Measurements from ENCODE around the gene CEP41.

CEP41 gene

DNA sequence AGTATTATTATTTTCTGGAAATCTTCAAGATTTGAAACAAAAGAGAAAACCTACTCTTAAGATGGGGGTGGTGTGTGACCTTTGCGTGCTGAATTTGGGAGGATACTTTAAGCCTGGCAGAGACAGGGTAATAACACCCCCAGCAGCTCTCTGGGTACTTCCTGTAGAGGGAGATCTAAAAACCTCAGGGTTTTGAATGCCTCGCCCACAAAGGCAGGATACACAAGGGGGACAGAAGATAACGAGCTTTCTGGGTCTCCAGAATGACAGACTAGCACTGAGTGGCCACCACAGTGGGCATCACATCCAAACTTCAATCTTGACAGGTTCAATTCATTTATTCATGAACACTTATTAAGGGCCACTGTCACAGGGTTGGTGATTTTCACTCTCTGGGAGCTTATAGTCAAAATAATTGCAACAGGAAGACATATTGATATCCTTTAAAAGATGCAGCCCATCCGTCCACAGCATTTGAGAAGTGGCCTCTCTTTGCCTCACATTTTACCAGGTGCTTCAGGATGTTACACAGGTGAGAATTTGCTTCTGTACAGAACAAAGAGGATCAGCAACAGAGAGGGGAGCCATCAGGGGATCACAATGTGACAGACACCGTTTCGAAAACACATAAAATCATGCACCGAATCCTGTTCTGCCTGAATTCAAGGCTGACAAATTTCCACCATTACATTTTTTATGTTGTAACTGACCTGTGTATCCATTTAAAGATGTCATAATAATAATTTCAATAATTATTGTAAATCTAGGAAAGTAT is 46.2 kb downstream of the CEP41 start:
- no peak overlapping the region for H3K27ac ChIP-seq (replicated peaks)
- TF ChIP-seq, protein P1, sequence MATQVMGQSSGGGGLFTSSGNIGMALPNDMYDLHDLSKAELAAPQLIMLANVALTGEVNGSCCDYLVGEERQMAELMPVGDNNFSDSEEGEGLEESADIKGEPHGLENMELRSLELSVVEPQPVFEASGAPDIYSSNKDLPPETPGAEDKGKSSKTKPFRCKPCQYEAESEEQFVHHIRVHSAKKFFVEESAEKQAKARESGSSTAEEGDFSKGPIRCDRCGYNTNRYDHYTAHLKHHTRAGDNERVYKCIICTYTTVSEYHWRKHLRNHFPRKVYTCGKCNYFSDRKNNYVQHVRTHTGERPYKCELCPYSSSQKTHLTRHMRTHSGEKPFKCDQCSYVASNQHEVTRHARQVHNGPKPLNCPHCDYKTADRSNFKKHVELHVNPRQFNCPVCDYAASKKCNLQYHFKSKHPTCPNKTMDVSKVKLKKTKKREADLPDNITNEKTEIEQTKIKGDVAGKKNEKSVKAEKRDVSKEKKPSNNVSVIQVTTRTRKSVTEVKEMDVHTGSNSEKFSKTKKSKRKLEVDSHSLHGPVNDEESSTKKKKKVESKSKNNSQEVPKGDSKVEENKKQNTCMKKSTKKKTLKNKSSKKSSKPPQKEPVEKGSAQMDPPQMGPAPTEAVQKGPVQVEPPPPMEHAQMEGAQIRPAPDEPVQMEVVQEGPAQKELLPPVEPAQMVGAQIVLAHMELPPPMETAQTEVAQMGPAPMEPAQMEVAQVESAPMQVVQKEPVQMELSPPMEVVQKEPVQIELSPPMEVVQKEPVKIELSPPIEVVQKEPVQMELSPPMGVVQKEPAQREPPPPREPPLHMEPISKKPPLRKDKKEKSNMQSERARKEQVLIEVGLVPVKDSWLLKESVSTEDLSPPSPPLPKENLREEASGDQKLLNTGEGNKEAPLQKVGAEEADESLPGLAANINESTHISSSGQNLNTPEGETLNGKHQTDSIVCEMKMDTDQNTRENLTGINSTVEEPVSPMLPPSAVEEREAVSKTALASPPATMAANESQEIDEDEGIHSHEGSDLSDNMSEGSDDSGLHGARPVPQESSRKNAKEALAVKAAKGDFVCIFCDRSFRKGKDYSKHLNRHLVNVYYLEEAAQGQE (IDR thresholded peaks at IDR 0.05; ENCODE audit: insufficient replicate concordance, low read depth), result no peak
- no peak for TF ChIP-seq GABPA (IDR thresholded peaks at IDR 0.05; ENCODE audit: low read depth)
- no peak for TF ChIP-seq SPI1 (IDR thresholded peaks at IDR 0.05; ENCODE audit: borderline replicate concordance, low read depth)
- TF ChIP-seq POLR2AphosphoS5 (IDR thresholded peaks at IDR 0.05; ENCODE audit: low read depth), result no peak
- no peak for TF ChIP-seq CTCF (IDR thresholded peaks at IDR 0.05; ENCODE audit: insufficient read depth, low read length)
- no peaks in the 10 kb centered on the region for H3K27me3 ChIP-seq (ENCODE audit: insufficient read depth, poor library complexity, severe bottlenecking)
- no peak overlapping the region for H3K4me3 ChIP-seq (replicated peaks; ENCODE audit: insufficient read depth, low read length)
- peak in 1 of 2 experiments; percentile 19 for DNase-seq (ENCODE audit: low read depth in 1 of 2, low spot score in 1 of 2)

DNA sequence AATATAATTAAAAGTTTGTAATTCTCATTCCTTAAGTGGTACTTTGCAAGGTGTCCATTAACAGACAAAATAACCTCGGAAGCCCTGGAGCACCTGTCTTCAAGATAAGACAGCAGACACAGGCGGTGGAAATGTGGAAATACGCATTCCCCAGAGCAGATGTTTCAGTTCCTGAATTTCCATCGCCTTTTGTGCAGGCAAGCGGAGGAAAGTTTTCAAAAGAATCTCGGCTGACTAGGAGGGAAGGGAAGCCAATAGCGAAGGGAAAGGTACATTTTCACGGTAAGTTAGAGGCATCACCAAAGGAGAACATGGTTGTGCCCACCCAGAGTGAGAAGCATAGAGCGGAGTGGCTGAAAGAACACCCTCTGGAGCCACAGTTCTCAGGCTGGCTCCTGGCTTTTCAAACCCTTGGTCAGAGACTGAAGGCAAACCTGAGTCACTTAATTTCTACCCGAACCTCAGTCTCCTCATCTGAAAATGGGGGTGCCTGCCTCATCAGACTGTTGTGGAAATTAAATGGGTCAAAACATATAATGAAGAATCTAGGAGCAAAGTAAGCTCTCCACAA is 46.9 kb downstream of the CEP41 start:
- Histone ChIP-seq H3K27me3 (ENCODE audit: insufficient read depth, poor library complexity, severe bottlenecking) (no peaks in the 10 kb centered on the region), H3K27ac (replicated peaks) (no peak overlapping the region), H3K4me3 (replicated peaks; ENCODE audit: insufficient read depth, low read length) (no peak overlapping the region)
- DNase-seq (ENCODE audit: low read depth in 1 of 2, low spot score in 1 of 2), result peak in 1 of 2 experiments; percentile 44
- peak; percentile 81 for TF ChIP-seq POLR2AphosphoS5 (IDR thresholded peaks at IDR 0.05; ENCODE audit: low read depth)
- TF ChIP-seq, protein P1 (IDR thresholded peaks at IDR 0.05; ENCODE audit: insufficient replicate concordance, low read depth), result no peak
- peak; percentile 81 for TF ChIP-seq SPI1 (IDR thresholded peaks at IDR 0.05; ENCODE audit: borderline replicate concordance, low read depth)

DNA sequence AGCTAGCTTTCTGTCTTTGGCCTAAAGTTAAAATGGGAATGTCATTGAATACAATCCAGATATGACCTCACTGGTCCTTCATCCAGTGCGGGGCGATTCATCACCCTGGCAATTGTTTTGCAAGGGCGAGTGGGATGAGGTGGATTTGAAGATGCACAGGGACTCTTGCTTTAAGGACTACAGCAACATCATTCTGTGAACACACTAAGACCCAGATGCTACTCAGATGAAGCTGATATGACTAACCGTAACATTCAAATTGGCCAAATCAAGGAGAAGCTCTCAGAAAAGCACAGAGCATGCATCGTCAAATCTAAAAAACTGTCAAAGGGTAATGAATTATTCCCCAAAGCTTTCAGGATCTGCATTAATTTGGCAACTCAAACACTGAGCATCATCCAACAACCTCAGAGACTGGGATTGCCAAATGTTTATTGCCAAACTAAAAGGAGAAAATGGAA is 47.7 kb downstream of the CEP41 start:
- H3K27me3 ChIP-seq (ENCODE audit: insufficient read depth, poor library complexity, severe bottlenecking), result no peaks in the 10 kb centered on the region
- H3K27ac ChIP-seq (replicated peaks), result no peak overlapping the region
- no peak overlapping the region for H3K4me3 ChIP-seq (replicated peaks; ENCODE audit: insufficient read depth, low read length)
- no peak for DNase-seq (ENCODE audit: low read depth in 1 of 2, low spot score in 1 of 2)
- TF ChIP-seq CTCF (IDR thresholded peaks at IDR 0.05; ENCODE audit: insufficient read depth, low read length), result no peak
- no peak for TF ChIP-seq SPI1 (IDR thresholded peaks at IDR 0.05; ENCODE audit: borderline replicate concordance, low read depth)
- no peak for TF ChIP-seq POLR2AphosphoS5 (IDR thresholded peaks at IDR 0.05; ENCODE audit: low read depth)
- no peak for TF ChIP-seq GABPA (IDR thresholded peaks at IDR 0.05; ENCODE audit: low read depth)
- TF ChIP-seq, protein P1 (IDR thresholded peaks at IDR 0.05; ENCODE audit: insufficient replicate concordance, low read depth), result no peak
